Nephron progenitor cell (in vitro differentiated cells): ENCODE data around the gene ASAH2.
"Not testable (repeated sequence)": the region's sequence is repeated elsewhere in the genome, so short reads cannot be mapped to it uniquely, and the experiment has no call there.

Experiments used
- DNase-seq: peaks from one replicate; pipeline ENCODE4 v3.0.0; 2021
- H3K27ac Mint-ChIP-seq: 2 replicates; pipeline ENCODE4 v1.8.0; 2021; ENCODE audit warnings: mild to moderate bottlenecking, moderate library complexity, mixed read lengths
- H3K27me3 Mint-ChIP-seq: 2 replicates; pipeline ENCODE4 v1.8.0; 2021; ENCODE audit warnings: mild to moderate bottlenecking, low read depth, mixed read lengths; ENCODE audit not compliant: poor library complexity
- H3K36me3 Mint-ChIP-seq: 2 replicates; pipeline ENCODE4 v1.8.0; 2021; ENCODE audit warnings: low read depth, mixed read lengths
- H3K4me1 Mint-ChIP-seq: 2 replicates; pipeline ENCODE4 v1.8.0; 2021; ENCODE audit warnings: mixed read lengths
- H3K4me3 Mint-ChIP-seq: 2 replicates; pipeline ENCODE4 v1.8.0; 2021; ENCODE audit warnings: mild to moderate bottlenecking, moderate library complexity, mixed read lengths
- H3K9me3 Mint-ChIP-seq: 2 replicates; pipeline ENCODE4 v1.8.0; 2021; ENCODE audit warnings: mild to moderate bottlenecking, moderate library complexity, mixed read lengths
- CTCF ChIP-seq: fragments of 200-600 bp; sonication (generic); IDR thresholded peaks from 2 replicates; pipeline ENCODE4 v1.5.0; 2021; ENCODE audit warnings: antibody characterized with exemption

Gene ASAH2

DNA sequence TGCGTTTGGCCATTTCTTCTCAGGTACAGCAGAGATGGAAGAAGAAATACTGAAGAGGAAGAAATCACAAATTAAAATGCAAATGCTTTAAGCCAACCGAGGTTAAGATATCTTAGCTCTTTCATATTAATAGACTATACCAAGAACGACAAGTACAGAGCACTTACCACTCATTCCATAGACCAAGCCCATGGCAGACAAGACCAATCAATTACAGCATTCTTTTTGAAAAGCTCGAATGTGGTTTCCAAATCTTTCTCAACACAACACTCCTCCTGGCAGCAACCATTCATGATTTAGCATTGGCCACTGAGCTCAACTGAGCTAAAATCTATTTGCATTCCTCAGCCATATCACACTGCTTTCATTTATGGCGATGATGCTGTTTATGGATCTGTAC is 2.7 kb downstream of the ASAH2 start:
- Mint-ChIP-seq H3K36me3 (no peaks in the 10 kb centered on the region), H3K27me3 (peaks cover 9% of the 10 kb centered on the region)
- TF ChIP-seq CTCF = no peak

DNA sequence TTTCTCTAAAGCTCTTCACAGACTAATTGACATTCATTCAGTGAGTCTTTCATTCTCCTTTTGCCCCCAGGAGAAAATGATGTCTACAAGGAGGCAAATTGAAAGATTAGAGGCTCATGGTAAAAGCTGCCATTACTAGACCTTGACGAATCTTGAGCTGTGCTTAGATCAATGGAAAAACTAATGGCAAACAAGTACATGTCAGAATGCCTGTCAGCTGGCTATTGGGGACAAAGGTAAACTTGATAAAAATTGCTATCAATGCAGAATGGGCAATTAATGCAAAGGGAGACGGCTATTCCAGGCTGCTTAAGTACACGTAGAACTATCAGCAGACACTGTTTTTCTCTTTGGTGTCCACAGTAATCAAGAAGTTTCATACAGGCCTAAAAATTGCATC is 3.3 kb downstream of the ASAH2 start:
- no peak overlapping the region for H3K27ac Mint-ChIP-seq
- peaks cover 6% of the 10 kb centered on the region for H3K4me1 Mint-ChIP-seq
- no peaks in the 10 kb centered on the region for H3K9me3 Mint-ChIP-seq
- TF ChIP-seq CTCF = no peak
- no peaks in the 10 kb centered on the region for H3K36me3 Mint-ChIP-seq
- H3K4me3 Mint-ChIP-seq = no peak overlapping the region
- DNase-seq = no peak
- peaks cover 9% of the 10 kb centered on the region for H3K27me3 Mint-ChIP-seq

More for the DNA sequence above, 2.7 kb downstream of the ASAH2 start:
- Mint-ChIP-seq H3K4me3 (no peak overlapping the region), H3K9me3 (no peaks in the 10 kb centered on the region), H3K4me1 (peaks cover 6% of the 10 kb centered on the region), H3K27ac (no peak overlapping the region)
- DNase-seq = no peak

GRCh38 chr10:50244201-50244600 is 7.1 kb downstream of the ASAH2 start:
- H3K4me1 Mint-ChIP-seq = peaks cover 6% of the 10 kb centered on the region
- H3K4me3 Mint-ChIP-seq = no peak overlapping the region
- H3K36me3 Mint-ChIP-seq = no peaks in the 10 kb centered on the region
- H3K27ac Mint-ChIP-seq = no peak overlapping the region
- H3K27me3 Mint-ChIP-seq = peaks cover 19% of the 10 kb centered on the region
- no peaks in the 10 kb centered on the region for H3K9me3 Mint-ChIP-seq
- no peak for DNase-seq
- TF ChIP-seq CTCF = no peak

GRCh38 chr10:50242777-50243176 is 8.5 kb downstream of the ASAH2 start:
- no peak overlapping the region for H3K4me3 Mint-ChIP-seq
- no peaks in the 10 kb centered on the region for H3K36me3 Mint-ChIP-seq
- no peak for DNase-seq
- H3K9me3 Mint-ChIP-seq = no peaks in the 10 kb centered on the region
- no peak for TF ChIP-seq CTCF
- H3K4me1 Mint-ChIP-seq = peaks cover 6% of the 10 kb centered on the region
- H3K27ac Mint-ChIP-seq = no peak overlapping the region
- peaks cover 16% of the 10 kb centered on the region for H3K27me3 Mint-ChIP-seq

GRCh38 chr10:50241478-50241877 is 9.8 kb downstream of the ASAH2 start:
- H3K9me3 Mint-ChIP-seq, H3K4me3 Mint-ChIP-seq, H3K4me1 Mint-ChIP-seq, DNase-seq, H3K36me3 Mint-ChIP-seq, H3K27ac Mint-ChIP-seq: not testable (repeated sequence)
- H3K27me3 Mint-ChIP-seq = peaks cover 16% of the 10 kb centered on the region

DNA sequence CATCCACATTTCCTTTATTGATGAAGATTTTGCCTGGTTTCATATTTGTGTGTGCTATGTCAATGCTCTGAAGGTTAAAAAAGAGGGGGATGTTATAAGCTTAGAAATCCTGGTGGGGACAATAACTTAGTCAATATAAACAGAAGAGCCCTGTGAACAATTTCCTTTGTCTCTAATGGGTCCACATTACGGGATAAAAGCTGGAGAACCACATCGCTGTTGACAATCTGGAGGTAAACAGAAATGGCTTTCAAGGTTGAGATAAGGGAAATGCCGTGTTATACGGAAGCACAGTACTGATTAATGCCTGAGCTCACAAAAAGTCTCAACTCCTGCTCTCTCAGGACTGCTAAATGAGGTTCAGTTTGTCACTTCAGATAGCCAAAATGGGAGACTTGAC is 16.8 kb downstream of the ASAH2 start:
- peaks cover 22% of the 10 kb centered on the region for H3K27me3 Mint-ChIP-seq
- H3K4me3 Mint-ChIP-seq = no peak overlapping the region

More for the DNA sequence above, 16.8 kb downstream of the ASAH2 start:
- Mint-ChIP-seq H3K27ac (no peak overlapping the region), H3K9me3 (no peaks in the 10 kb centered on the region), H3K36me3 (no peaks in the 10 kb centered on the region), H3K4me1 (peaks cover 3% of the 10 kb centered on the region)
- DNase-seq = no peak
- no peak for TF ChIP-seq CTCF
